GM18526 (cell line): Measurements from ENCODE around the gene SOAT1.

ENCODE experiments used
- POLR2A ChIP-seq: IDR thresholded peaks from 3 replicates; pipeline ENCODE4 v1.6.1; 2011; ENCODE audit not compliant: insufficient read length; ENCODE audit errors: extremely low read depth

SOAT1 gene

DNA sequence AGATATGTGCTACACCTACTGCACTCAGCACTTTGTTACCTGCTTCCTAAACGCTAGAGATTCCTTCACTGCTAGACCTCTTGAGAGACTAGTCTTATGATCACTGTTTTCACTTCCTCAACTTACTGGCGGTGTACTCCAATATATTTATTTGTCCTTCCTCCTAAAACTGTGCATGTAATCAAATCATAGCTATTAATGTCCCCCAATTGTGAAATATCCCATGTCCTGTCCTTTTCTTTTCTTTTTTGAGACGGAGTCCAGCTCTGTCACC lies 3.4 kb downstream of the SOAT1 start:
- no peak for TF ChIP-seq POLR2A

GRCh38 chr1:179298952-179299351 lies 5.4 kb downstream of the SOAT1 start:
- TF ChIP-seq POLR2A, result no peak

DNA sequence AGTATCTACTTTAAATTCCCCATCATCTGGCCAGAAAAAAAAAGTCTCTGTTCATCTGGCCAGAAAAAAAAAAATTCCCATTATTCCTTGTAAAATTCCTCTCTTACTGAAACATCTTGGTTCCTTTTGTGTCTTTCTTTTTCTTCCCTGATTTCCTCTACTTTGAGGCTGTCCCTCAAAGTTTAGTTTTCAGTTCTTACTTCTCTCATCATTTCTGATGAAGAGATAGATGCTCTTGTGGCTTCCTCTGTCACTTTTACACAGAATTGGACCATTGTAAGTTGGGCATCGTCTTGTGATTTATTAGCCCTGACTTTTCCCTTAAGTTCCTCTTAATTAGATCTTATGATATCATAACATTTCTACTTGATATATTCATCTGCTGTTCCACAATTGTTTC lies 6.5 kb downstream of the SOAT1 start:
- TF ChIP-seq POLR2A, result no peak

DNA sequence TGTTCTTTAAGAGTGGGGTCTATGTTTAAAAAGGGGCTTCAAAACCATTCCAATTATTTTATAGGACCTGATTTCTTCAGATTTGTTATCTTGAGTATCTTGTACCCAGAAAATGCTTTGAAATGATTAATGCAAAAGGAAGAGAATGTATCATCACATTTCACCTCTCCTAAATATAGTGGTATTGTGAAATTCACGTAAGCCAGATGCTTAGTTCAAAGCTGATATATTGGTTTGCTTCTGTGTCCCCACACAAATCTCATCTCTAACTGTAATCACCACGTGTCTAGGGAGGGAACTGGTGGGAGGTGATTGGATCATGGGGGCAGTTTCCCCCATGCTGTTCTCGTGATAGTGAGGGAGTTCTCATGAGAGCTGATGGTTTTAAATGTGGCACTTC lies 8.5 kb downstream of the SOAT1 start:
- no peak for TF ChIP-seq POLR2A

- no peak for TF ChIP-seq POLR2A
Measured at GRCh38 chr1:179303200-179303785, 9.7 kb downstream of the SOAT1 start.

GRCh38 chr1:179305450-179305849 lies 11.9 kb downstream of the SOAT1 start:
- no peak for TF ChIP-seq POLR2A

- TF ChIP-seq POLR2A, result no peak
Measured at GRCh38 chr1:179310291-179310690, 16.7 kb downstream of the SOAT1 start.

- TF ChIP-seq POLR2A, result no peak
Measured at GRCh38 chr1:179310721-179311120, 17.1 kb downstream of the SOAT1 start.

DNA sequence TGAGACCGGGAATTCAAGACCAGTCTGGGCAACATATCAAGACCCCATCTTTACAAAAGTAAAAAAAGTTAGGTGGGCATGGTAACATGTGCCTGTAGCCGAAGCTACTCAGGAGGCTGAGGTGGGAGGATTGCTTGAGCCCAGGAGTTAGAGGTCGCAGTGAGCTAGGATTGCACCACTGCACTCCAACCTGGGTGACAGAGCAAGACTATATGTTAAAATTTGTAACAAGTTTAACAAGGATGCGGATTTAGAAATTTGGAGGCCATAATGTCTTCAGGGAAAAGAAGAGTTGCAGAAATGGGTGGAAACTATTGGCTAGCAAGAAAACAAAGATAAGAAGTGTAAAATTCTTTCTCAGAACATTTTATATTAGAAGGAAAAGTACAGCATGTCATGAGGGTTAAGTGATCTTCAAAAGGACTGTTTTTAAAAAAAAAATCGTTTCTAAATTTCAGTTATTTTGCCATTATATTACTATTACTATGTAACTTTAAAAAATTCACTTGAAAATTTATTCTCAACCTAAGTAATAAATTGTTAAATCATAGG lies 17.6 kb downstream of the SOAT1 start:
- no peak for TF ChIP-seq POLR2A

DNA sequence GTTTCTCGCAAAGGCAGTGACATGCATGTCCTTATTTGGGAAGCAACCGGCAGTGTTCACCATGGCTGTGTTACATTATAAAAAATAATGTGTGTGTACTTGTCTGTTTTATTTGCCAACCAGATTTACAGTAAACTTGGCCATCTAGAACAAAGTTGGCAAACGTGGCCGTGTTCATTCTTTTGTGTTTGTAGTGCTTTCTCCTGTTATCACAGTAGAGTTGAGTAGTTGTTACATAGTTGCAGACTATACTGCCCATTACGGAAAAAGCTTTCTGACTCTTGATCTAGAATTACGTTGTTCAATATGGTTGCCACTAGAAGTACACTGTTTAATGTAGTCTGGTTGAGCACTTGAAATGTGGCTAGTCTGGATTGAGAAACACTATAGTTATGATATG lies 19.4 kb downstream of the SOAT1 start:
- TF ChIP-seq POLR2A, result no peak

GRCh38 chr1:179314928-179315327 lies 21.3 kb downstream of the SOAT1 start:
- no peak for TF ChIP-seq POLR2A

GRCh38 chr1:179318491-179318890 lies 24.9 kb downstream of the SOAT1 start:
- TF ChIP-seq POLR2A, result no peak

GRCh38 chr1:179321533-179322216 lies 28.1 kb downstream of the SOAT1 start:
- TF ChIP-seq POLR2A, result no peak

DNA sequence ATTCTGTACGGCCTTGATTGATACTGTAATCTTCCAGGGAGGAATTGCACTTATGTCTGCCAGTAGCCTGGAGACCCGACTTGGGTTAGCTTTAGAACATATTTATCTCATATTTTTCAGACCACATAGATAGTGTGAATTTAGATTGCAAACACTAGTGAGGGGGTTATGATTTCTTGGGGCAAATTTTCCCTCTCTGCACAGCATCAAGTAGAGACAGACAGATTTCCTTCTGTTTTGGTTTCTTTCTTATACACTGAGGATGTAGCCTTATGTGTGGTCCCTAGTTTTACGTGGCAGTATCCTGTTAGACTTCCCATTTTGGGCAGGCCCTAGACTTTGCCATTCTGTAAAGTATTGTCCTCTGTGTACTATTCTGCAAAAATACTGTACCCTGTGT lies 29.0 kb downstream of the SOAT1 start:
- no peak for TF ChIP-seq POLR2A

DNA sequence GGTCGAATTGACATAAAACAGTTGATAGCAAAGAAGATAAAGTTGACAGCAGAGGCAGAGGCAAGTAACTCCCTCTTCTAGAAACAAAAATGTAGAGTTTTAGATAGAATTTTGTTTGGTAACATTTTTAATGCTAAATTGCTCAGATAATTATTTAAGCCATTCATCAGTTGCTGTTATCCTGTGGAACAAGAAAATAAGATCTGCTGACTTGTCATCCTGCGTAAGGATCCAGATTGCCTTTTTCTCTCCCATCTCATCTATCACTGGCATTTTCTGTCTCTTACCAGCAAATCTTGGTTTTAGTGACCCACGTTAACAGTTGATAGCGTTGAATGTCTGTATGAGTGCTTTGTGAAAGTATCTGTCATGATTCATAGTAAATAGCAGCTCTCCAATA lies 29.8 kb downstream of the SOAT1 start:
- no peak for TF ChIP-seq POLR2A

DNA sequence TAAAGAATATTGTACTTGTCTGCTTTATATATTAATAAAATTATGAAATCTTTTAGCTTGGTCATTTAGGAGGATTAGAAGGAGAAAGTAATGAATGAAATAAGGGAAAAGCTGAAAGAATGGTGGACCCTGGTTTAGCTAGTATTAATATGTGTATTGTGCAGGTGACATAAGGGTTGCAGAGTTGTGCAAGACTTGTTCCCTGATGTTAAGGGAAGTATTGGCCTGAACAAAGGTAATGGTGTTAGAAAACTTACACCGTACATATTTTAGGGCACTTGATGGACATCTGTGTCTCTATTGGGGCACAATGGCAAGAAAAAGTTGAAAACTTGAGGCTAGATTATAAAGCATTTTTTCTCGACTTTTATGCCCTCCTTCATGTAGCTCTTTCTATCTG lies 32.2 kb downstream of the SOAT1 start:
- TF ChIP-seq POLR2A, result no peak

DNA sequence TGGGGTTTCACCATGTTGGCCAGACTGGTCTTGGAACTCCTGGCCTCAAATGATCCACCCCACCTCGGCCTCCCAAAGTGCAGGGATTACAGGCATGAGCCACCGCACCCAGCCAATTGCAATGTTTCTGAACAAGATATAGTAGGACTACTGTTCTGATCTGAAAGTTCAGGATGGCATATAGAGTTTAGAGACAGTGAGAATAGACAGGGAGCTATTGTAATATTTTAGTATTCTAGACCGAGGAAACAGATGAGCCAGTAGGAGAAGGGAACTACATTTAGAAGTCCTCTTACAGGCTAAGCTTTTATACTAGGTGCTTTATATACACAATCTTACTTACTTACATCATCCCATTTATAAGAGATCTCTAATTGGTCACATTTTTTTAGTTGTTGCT lies 33.1 kb downstream of the SOAT1 start:
- TF ChIP-seq POLR2A, result no peak

DNA sequence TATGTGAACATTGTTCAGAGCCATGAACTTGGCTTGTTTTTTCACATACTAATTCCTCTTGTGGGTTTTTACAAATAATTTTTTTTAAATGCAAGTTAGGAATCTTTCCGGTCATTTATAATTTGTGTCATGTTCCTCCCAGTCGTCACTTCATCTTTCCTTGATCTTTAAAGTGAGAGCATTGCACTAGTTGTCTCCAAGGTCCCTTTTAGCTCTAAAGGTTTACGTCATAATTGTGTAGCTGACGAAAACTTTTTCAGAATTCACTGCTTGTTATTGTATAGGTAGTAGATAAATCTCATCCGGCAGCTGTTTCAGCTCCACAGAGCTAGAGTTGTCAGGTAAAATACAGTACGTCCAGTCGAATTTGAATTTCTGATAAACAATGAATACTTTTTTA lies 33.6 kb downstream of the SOAT1 start:
- TF ChIP-seq POLR2A, result no peak

GRCh38 chr1:179327679-179328078 lies 34.1 kb downstream of the SOAT1 start:
- TF ChIP-seq POLR2A, result no peak
